Measurements from ENCODE around the gene WIZ. TPM values are rescaled to one million over a fixed set of nuclear protein-coding genes. Genes with fewer than 3 reads are reported as not detected.
"Not testable (repeated sequence)": the region's sequence is repeated elsewhere in the genome, so short reads cannot be mapped to it uniquely, and the experiment has no call there.

The WIZ gene, protein sequence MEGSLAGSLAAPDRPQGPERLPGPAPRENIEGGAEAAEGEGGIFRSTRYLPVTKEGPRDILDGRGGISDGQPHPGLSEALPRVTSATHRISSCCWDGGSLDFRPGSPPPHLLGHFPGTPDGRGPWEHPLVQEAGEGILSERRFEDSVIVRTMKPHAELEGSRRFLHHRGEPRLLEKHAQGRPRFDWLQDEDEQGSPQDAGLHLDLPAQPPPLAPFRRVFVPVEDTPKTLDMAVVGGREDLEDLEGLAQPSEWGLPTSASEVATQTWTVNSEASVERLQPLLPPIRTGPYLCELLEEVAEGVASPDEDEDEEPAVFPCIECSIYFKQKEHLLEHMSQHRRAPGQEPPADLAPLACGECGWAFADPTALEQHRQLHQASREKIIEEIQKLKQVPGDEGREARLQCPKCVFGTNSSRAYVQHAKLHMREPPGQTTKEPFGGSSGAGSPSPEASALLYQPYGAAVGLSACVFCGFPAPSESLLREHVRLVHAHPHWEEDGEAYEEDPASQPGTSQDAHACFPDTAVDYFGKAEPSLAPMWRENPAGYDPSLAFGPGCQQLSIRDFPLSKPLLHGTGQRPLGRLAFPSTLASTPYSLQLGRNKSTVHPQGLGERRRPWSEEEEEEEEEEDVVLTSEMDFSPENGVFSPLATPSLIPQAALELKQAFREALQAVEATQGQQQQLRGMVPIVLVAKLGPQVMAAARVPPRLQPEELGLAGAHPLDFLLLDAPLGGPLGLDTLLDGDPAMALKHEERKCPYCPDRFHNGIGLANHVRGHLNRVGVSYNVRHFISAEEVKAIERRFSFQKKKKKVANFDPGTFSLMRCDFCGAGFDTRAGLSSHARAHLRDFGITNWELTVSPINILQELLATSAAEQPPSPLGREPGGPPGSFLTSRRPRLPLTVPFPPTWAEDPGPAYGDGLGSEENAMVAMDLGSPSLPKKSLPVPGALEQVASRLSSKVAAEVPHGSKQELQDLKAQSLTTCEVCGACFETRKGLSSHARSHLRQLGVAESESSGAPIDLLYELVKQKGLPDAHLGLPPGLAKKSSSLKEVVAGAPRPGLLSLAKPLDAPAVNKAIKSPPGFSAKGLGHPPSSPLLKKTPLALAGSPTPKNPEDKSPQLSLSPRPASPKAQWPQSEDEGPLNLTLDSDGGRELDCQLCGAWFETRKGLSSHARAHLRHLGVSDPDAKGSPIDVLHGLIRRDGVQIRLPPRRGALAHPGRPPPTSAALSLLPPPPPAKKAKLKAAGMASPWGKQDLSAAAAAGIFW (N-terminal part only)
- 3.3 TPM for polyA plus RNA-seq (2012; ENCODE audit: missing spikeins)

GRCh38 chr19:15449620-15450527, at the start of gene WIZ:
TSS of gene WIZ (minus strand) at chr19:15449956. CDS start at chr19:15448307, 1,649 bp downstream.
- peak; percentile 51 for FAIRE-seq
- no peak for TF ChIP-seq TAF1 (IDR thresholded peaks at IDR 0.05; ENCODE audit: borderline replicate concordance, low read depth, low read length)
- peak; percentile 64; the same call in 1 of the 2 replicates for TF ChIP-seq POLR2AphosphoS5 (IDR thresholded peaks at IDR 0.05; ENCODE audit: low read depth, low read length)
- peak; percentile 95 for DNase-seq (ENCODE audit: insufficient read length)

DNA sequence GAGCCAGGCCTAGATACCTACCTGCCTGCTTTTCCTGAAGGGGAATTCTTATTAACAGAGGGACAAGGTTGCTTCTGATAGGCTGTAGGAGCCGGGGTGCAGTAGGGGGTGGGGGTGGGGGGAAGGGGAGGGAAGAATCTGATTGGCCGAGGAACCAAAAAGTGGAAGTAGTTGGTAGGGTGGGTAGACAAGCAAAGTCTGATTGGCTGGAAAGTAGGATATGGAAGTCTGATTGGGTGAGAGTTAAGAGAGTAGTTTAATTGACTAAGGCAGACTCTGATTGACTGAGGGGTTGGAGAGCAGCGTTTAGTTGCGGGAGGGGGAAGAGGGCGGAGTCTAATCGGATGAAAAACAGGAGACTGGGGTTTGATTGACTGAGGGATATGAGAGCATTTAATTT, 49.2 kb upstream of the WIZ start:
- FAIRE-seq (no peak), DNase-seq (ENCODE audit: insufficient read length) (no peak)
- no peak for TF ChIP-seq POLR2A (IDR thresholded peaks at IDR 0.05; ENCODE audit: low read depth, low read length)
- TF ChIP-seq POLR2AphosphoS5 (IDR thresholded peaks at IDR 0.05; ENCODE audit: low read depth, low read length) = no peak
- no peak for TF ChIP-seq TAF1 (IDR thresholded peaks at IDR 0.05; ENCODE audit: borderline replicate concordance, low read depth, low read length)

- TF ChIP-seq POLR2AphosphoS5 (IDR thresholded peaks at IDR 0.05; ENCODE audit: low read depth, low read length) (no peak), TAF1 (IDR thresholded peaks at IDR 0.05; ENCODE audit: borderline replicate concordance, low read depth, low read length) (no peak), POLR2A (IDR thresholded peaks at IDR 0.05; ENCODE audit: low read depth, low read length) (no peak)
- FAIRE-seq (no peak), DNase-seq (ENCODE audit: insufficient read length) (no peak)
These were observed 48.6 kb upstream of the WIZ start for GRCh38 chr19:15498156-15498858.

- no peak for FAIRE-seq
- TF ChIP-seq POLR2A (IDR thresholded peaks at IDR 0.05; ENCODE audit: low read depth, low read length) (no peak), POLR2AphosphoS5 (IDR thresholded peaks at IDR 0.05; ENCODE audit: low read depth, low read length) (no peak), TAF1 (IDR thresholded peaks at IDR 0.05; ENCODE audit: borderline replicate concordance, low read depth, low read length) (no peak)
- no peak for DNase-seq (ENCODE audit: insufficient read length)
These were observed 45.4 kb upstream of the WIZ start for GRCh38 chr19:15495151-15495550.

- DNase-seq (ENCODE audit: insufficient read length) (no peak), FAIRE-seq (no peak)
- TF ChIP-seq TAF1 (IDR thresholded peaks at IDR 0.05; ENCODE audit: borderline replicate concordance, low read depth, low read length) = no peak
- TF ChIP-seq POLR2A (IDR thresholded peaks at IDR 0.05; ENCODE audit: low read depth, low read length) = no peak
- TF ChIP-seq POLR2AphosphoS5 (IDR thresholded peaks at IDR 0.05; ENCODE audit: low read depth, low read length) = no peak
These were observed 38.9 kb upstream of the WIZ start for GRCh38 chr19:15488489-15489226.

DNA sequence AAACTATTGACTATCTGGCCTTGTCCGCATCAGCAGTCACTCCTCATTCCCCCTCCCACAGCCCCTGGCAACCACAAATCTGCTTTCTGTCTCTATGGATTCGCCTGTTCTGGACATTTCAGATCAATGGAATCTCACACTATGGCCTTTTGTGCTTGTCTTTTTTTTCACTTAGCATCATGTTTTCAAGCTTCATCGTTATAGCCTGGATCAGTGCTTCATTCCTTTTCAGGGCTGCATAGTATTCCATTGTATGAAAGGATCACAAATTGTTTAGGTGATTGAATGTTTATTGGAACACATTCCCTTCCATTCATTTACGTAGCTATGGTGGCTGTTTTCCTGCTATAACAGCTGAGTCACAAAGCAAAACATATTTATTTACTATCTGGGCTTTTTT, 37.3 kb upstream of the WIZ start:
- TF ChIP-seq TAF1 (IDR thresholded peaks at IDR 0.05; ENCODE audit: borderline replicate concordance, low read depth, low read length) = no peak
- TF ChIP-seq POLR2AphosphoS5 (IDR thresholded peaks at IDR 0.05; ENCODE audit: low read depth, low read length) = no peak
- no peak for TF ChIP-seq POLR2A (IDR thresholded peaks at IDR 0.05; ENCODE audit: low read depth, low read length)
- FAIRE-seq (no peak), DNase-seq (ENCODE audit: insufficient read length) (no peak)

DNA sequence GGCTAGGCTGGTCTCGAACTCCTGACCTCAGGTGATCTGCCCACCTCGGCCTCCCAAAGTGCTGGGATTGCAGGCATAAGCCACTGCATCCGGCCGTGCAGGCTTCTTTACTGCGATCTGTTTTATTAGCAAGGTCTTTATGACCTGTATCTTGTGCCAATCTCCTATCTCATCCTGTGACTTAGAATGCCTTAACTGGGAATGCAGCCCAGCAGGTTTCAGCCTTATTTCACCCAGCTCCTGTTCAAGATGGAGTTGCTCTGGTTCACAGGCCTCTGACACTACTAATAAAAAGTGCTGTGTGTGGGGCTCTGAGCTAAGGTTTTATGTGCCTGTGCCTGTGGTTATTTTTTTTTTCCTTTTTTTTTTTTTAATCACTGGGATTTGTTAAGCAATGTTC, 36.0 kb upstream of the WIZ start:
- not testable (repeated sequence) for DNase-seq (ENCODE audit: insufficient read length)

DNA sequence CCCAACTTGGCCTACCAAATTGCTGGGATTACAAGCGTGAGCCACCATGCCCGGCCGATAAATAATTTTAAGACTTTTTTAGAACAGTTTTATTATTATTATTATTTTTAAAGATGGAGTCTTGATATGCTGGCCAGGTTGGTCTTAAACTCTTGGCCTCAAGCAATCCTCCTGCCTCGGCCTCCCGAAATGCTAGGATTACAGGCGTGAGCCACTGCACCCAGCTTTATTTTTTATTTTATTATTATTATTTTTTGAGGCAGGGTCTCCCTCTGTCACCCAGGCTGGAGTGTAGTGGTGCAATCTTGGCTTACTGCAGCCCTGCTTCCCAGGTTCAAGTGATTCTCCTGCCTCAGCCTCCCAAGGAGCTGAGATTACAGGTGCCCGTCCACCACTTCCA, 31.2 kb upstream of the WIZ start:
- not testable (repeated sequence) for DNase-seq (ENCODE audit: insufficient read length); FAIRE-seq

More for the DNA sequence above, 36.0 kb upstream of the WIZ start:
- FAIRE-seq = not testable (repeated sequence)

DNA sequence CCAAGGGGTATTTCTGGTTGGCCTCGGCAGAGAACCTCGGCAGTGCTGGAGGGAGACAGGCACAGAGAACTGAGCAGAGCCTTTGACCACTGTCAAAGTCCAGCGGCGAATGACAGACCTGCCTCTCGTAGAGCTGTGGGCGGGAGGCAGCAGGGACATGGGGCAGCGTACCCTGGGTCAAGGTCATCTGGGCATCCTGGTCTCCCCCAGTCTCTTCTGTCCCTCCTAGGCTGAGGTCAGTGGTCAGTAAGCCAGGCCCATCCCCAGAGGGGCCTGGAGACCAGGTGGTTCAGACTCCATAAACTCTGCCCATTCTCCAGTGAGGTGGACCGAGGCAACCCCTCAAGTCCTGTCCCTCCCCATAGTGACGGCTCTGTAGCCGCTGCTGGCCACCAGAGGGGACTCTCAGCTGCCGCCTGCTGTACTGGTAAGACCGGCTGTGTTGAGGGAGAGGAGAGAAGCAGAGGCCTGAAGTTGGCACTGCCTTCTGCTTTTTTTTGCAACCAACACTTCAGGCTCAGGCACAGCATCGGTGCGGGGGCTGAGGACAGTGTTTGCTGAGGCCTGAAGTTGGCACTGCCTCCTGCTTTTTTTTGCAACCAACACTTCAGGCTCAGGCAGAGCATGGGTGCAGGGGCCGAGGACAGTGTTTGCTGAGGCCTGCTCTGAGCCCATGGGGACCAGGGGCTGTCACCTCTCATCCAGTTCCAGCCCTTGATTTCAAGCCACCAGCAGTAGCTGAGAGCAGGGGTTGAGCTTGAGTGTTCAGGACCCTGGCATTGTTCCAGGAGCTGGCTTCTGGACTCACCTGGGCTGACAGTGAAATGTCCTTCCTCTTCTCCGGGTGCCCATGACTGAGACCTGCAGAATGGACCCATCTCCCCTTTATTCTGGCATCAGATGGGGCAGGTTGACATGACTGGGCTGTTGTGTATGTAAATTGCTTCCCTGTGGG, 29.9 kb upstream of the WIZ start, which contains the start of gene PGLYRP2:
Gene PGLYRP2 (minus strand): TSS at position 111 of the 955 bp plus-strand sequence. CDS start 130 bp downstream, outside the sequence.
- DNase-seq (ENCODE audit: insufficient read length) = no peak
- TF ChIP-seq POLR2A (IDR thresholded peaks at IDR 0.05; ENCODE audit: low read depth, low read length) (no peak), TAF1 (IDR thresholded peaks at IDR 0.05; ENCODE audit: borderline replicate concordance, low read depth, low read length) (no peak), POLR2AphosphoS5 (IDR thresholded peaks at IDR 0.05; ENCODE audit: low read depth, low read length) (no peak)
- no peak for FAIRE-seq
